ENCODE data around the gene EXT2. TPM values are rescaled to one million over a fixed set of nuclear protein-coding genes. Genes with fewer than 3 reads are reported as not detected.

The EXT2 gene
- polyA plus RNA-seq, 10 donors: 51.6 to 77.8 (median 54.0) TPM

GRCh38 chr11:44130751-44131150 lies 35.3 kb downstream of the EXT2 start:
- no peak for DNase-seq

- DNase-seq: peak in 1 of 3 donors; percentile 64
These were observed 38.0 kb downstream of the EXT2 start for GRCh38 chr11:44133335-44133946.

- no peak for DNase-seq
These were observed 39.1 kb downstream of the EXT2 start for GRCh38 chr11:44134625-44135024.

GRCh38 chr11:44136176-44136945 lies 40.9 kb downstream of the EXT2 start:
- DNase-seq: peak in 1 of 3 donors; percentile 36

- DNase-seq: no peak
These were observed 41.6 kb downstream of the EXT2 start for GRCh38 chr11:44137057-44137456.

- no peak for DNase-seq
These were observed 42.8 kb downstream of the EXT2 start for GRCh38 chr11:44138286-44138685.

GRCh38 chr11:44138980-44139379 lies 43.5 kb downstream of the EXT2 start:
- no peak for DNase-seq

GRCh38 chr11:44139565-44140330 lies 44.3 kb downstream of the EXT2 start:
- DNase-seq: no peak

GRCh38 chr11:44140372-44140771 lies 44.9 kb downstream of the EXT2 start:
- DNase-seq: peak in 2 of 3 donors; percentile 62 to 75

GRCh38 chr11:44140805-44141204 lies 45.3 kb downstream of the EXT2 start:
- no peak for DNase-seq

- DNase-seq: no peak
These were observed 48.8 kb downstream of the EXT2 start for GRCh38 chr11:44143987-44144909.

GRCh38 chr11:44145011-44145775 lies 49.7 kb downstream of the EXT2 start:
- DNase-seq: no peak

GRCh38 chr11:44146931-44147330 lies 51.5 kb downstream of the EXT2 start:
- DNase-seq: no peak

GRCh38 chr11:44147751-44148150 lies 52.3 kb downstream of the EXT2 start:
- DNase-seq: no peak

GRCh38 chr11:44149651-44150050 lies 54.2 kb downstream of the EXT2 start:
- DNase-seq: no peak

GRCh38 chr11:44150401-44150800 lies 54.9 kb downstream of the EXT2 start:
- DNase-seq: no peak

GRCh38 chr11:44157019-44157418 lies 61.5 kb downstream of the EXT2 start:
- DNase-seq: no peak

GRCh38 chr11:44158384-44158783 lies 62.9 kb downstream of the EXT2 start:
- DNase-seq: no peak

GRCh38 chr11:44159848-44160721 lies 64.6 kb downstream of the EXT2 start:
- no peak for DNase-seq

- DNase-seq: no peak
These were observed 66.5 kb downstream of the EXT2 start for GRCh38 chr11:44162004-44162403.
